ENCODE data around the gene CLCN1.

GRCh38 chr7:143363016-143363937, 47.4 kb downstream of the CLCN1 start:
- no peak for TF ChIP-seq POLR2AphosphoS5 (IDR thresholded peaks at IDR 0.05)
- TF ChIP-seq, protein P1, sequence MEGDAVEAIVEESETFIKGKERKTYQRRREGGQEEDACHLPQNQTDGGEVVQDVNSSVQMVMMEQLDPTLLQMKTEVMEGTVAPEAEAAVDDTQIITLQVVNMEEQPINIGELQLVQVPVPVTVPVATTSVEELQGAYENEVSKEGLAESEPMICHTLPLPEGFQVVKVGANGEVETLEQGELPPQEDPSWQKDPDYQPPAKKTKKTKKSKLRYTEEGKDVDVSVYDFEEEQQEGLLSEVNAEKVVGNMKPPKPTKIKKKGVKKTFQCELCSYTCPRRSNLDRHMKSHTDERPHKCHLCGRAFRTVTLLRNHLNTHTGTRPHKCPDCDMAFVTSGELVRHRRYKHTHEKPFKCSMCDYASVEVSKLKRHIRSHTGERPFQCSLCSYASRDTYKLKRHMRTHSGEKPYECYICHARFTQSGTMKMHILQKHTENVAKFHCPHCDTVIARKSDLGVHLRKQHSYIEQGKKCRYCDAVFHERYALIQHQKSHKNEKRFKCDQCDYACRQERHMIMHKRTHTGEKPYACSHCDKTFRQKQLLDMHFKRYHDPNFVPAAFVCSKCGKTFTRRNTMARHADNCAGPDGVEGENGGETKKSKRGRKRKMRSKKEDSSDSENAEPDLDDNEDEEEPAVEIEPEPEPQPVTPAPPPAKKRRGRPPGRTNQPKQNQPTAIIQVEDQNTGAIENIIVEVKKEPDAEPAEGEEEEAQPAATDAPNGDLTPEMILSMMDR (IDR thresholded peaks at IDR 0.05) = no peak

All from prostate gland (tissue), 2 donors.